ENCODE results near the gene DNAJB5. TPM values are rescaled to one million over a fixed set of nuclear protein-coding genes. Genes with fewer than 3 reads are reported as not detected.

DNAJB5 gene
- total and polyA plus RNA-seq, 2 donors = 15.3 to 89.8 TPM

DNA sequence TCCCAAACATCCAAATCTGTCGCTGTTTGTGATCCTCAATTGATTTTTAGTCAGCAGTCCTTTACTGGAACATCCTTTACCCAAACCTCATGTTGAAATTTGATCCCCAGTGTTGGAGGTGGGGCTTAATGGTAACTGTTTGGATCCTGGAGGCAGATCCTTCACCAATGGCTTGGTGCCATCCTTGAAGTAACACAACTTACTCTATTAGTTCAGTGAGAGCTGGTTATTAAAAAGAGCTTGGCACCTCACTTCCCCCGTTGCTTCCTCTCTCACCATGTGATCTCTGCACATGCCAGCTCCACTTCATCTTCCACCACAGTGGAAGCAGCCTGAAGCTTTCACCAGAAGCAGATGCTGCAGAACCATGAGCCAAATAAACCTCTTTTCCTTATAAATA, 40.3 kb downstream of the DNAJB5 start:
- Histone ChIP-seq H3K4me3 (ENCODE audit: low read depth, low read length) (no peak overlapping the region), H3K36me3 (ENCODE audit: insufficient read depth) (no peaks in the 10 kb centered on the region), H3K4me1 (ENCODE audit: insufficient read depth) (no peaks in the 10 kb centered on the region), H3K27ac (ENCODE audit: low read depth) (no peak overlapping the region)
- DNase-seq (ENCODE audit: extremely low spot score) = no peak
- WGBS = 76% methylated on average over 2 of the region's 2 CpGs

DNA sequence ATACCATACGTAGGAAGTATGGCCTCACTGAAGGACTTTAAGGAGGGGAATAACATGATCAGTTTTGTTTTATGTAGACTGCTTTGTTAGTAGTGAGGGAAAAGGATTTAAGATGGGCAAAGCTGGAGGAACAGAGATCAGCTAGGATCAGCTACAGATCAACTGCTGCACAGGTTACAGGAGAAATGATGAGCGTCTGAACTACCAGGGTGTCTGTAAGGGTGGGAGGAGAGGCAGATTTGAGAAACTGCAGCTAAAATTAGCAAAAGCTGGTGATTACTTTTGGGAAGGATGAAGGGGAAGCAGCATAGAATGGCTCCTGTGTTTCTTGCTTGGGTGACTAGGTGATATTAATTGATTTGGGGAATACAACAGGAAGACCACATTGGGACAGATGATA, 43.6 kb downstream of the DNAJB5 start:
- no peak overlapping the region for H3K4me3 ChIP-seq (ENCODE audit: low read depth, low read length)
- 90% methylated on average over 2 of the region's 2 CpGs for WGBS

GRCh38 chr9:35035851-35036701, 46.5 kb downstream of the DNAJB5 start:
- WGBS = 22% methylated on average over 48 of the region's 48 CpGs
- Histone ChIP-seq H3K36me3 (ENCODE audit: insufficient read depth) (no peaks in the 10 kb centered on the region), H3K4me1 (ENCODE audit: insufficient read depth) (no peaks in the 10 kb centered on the region), H3K27ac (ENCODE audit: low read depth) (no peak overlapping the region), H3K4me3 (ENCODE audit: low read depth, low read length) (peak overlapping the region; percentile 6)
- DNase-seq (ENCODE audit: extremely low spot score) = no peak

More for the DNA sequence above, 43.6 kb downstream of the DNAJB5 start:
- no peak for DNase-seq (ENCODE audit: extremely low spot score)
- H3K27ac ChIP-seq (ENCODE audit: low read depth) = no peak overlapping the region
- H3K4me1 ChIP-seq (ENCODE audit: insufficient read depth) = no peaks in the 10 kb centered on the region
- H3K36me3 ChIP-seq (ENCODE audit: insufficient read depth) = no peaks in the 10 kb centered on the region

GRCh38 chr9:35042081-35042604, 52.6 kb downstream of the DNAJB5 start:
- DNase-seq (ENCODE audit: extremely low spot score) = no peak
- Histone ChIP-seq H3K36me3 (ENCODE audit: insufficient read depth) (no peaks in the 10 kb centered on the region), H3K4me1 (ENCODE audit: insufficient read depth) (no peaks in the 10 kb centered on the region), H3K4me3 (ENCODE audit: low read depth, low read length) (no peak overlapping the region), H3K27ac (ENCODE audit: low read depth) (no peak overlapping the region)
- WGBS = 87% methylated on average over 3 of the region's 3 CpGs

DNA sequence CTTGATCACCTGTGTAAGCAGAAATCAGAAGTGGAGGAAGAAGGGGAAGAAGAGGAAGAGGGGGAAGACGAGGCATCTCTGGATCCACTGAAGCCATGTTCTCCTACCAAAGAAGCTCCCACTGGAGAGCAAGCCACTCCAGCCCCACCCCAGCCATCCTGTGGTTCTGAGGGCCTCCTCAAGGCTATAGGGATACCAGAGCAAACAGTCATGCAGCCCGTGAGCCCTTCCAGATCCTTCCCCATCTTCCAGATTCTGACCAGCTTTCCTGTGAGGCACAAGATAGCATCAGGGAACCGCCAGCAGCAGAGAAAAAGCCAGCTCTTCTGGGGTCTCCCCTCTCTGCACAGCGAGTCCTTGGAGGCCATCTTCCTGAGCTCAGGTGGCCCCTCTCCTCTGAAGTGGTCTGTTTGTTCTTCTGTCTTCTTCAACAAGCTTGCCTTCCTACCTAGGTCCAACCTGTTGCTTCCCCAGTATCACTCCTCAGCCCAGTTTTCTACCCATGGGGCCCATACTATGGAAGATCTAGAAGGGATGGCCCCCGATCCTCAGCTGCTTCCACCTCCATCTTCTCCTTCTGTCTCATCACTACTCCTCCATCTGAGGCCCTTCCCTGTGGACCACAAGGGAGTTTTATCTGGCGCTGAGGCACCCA, 53.5 kb downstream of the DNAJB5 start:
- no peaks in the 10 kb centered on the region for H3K36me3 ChIP-seq (ENCODE audit: insufficient read depth)
- no peak overlapping the region for H3K4me3 ChIP-seq (ENCODE audit: low read depth, low read length)
- WGBS = 96% methylated on average over 6 of the region's 6 CpGs
- no peaks in the 10 kb centered on the region for H3K4me1 ChIP-seq (ENCODE audit: insufficient read depth)
- H3K27ac ChIP-seq (ENCODE audit: low read depth) = no peak overlapping the region
- no peak for DNase-seq (ENCODE audit: extremely low spot score)

- H3K4me3 ChIP-seq (ENCODE audit: low read depth, low read length) = no peak overlapping the region
- no peak overlapping the region for H3K27ac ChIP-seq (ENCODE audit: low read depth)
- H3K4me1 ChIP-seq (ENCODE audit: insufficient read depth) = no peaks in the 10 kb centered on the region
- H3K36me3 ChIP-seq (ENCODE audit: insufficient read depth) = no peaks in the 10 kb centered on the region
- 68% methylated on average over 3 of the region's 3 CpGs for WGBS
- DNase-seq (ENCODE audit: extremely low spot score) = no peak
Measured at GRCh38 chr9:35044071-35044470, 54.5 kb downstream of the DNAJB5 start.

Other genes starting within 250 kb of the DNAJB5 start
- 0.69 TPM for gene PHF24, start 31.5 kb upstream of the DNAJB5 start, total RNA-seq
- gene PHF24, start 31.5 kb upstream of the DNAJB5 start, polyA plus RNA-seq = 0.18 TPM
- gene VCP, start 82.9 kb downstream of the DNAJB5 start, total RNA-seq = 174 TPM
- 142 TPM for gene VCP, start 82.9 kb downstream of the DNAJB5 start, polyA plus RNA-seq
- 14.9 TPM for gene FANCG, start 90.2 kb downstream of the DNAJB5 start, total RNA-seq
- gene FANCG, start 90.2 kb downstream of the DNAJB5 start, polyA plus RNA-seq = 8.8 TPM
- 8.6 TPM for gene PIGO, start 106.8 kb downstream of the DNAJB5 start, total RNA-seq
- 14.8 TPM for gene PIGO, start 106.8 kb downstream of the DNAJB5 start, polyA plus RNA-seq
- 52.3 TPM for gene STOML2, start 113.4 kb downstream of the DNAJB5 start, total RNA-seq
- gene STOML2, start 113.4 kb downstream of the DNAJB5 start, polyA plus RNA-seq = 106 TPM
- 6.0 TPM for gene ATOSB, start 126.1 kb downstream of the DNAJB5 start, total RNA-seq
- gene ATOSB, start 126.1 kb downstream of the DNAJB5 start, polyA plus RNA-seq = 18.7 TPM
- 11.3 TPM for gene UNC13B, start 172.3 kb downstream of the DNAJB5 start, total RNA-seq
- 11.8 TPM for gene UNC13B, start 172.3 kb downstream of the DNAJB5 start, polyA plus RNA-seq